HEK293T (cell line): ENCODE data around the gene ALK.

Source experiments
- ARNT ChIP-seq: fragments of 450-650 bp; IDR thresholded peaks from 2 replicates; pipeline ENCODE4 v1.6.1; 2017; ENCODE audit warnings: mild to moderate bottlenecking
- BHLHE40 ChIP-seq: fragments of 450-650 bp; IDR thresholded peaks from 2 replicates; pipeline ENCODE4 v1.6.1; 2016; ENCODE audit warnings: mild to moderate bottlenecking, moderate library complexity, borderline replicate concordance
- CTBP1 ChIP-seq: fragments of 450-650 bp; IDR thresholded peaks from 2 replicates; pipeline ENCODE4 v1.6.1; 2016; ENCODE audit warnings: borderline replicate concordance
- ELF4 ChIP-seq: fragments of 450-650 bp; IDR thresholded peaks from 2 replicates; pipeline ENCODE4 v1.6.1; 2017; ENCODE audit warnings: antibody characterized with exemption
- FOXA1 ChIP-seq: fragments of 450-650 bp; IDR thresholded peaks from 2 replicates; pipeline ENCODE4 v1.6.1; 2016; ENCODE audit warnings: mild to moderate bottlenecking
- FOXK2 ChIP-seq: fragments of 450-650 bp; IDR thresholded peaks from 2 replicates; pipeline ENCODE4 v1.6.1; 2016; ENCODE audit warnings: mild to moderate bottlenecking
- FOXM1 ChIP-seq: fragments of 450-650 bp; IDR thresholded peaks from 2 replicates; pipeline ENCODE4 v1.6.1; 2017; ENCODE audit warnings: mild to moderate bottlenecking, borderline replicate concordance
- NFRKB ChIP-seq: fragments of 450-650 bp; IDR thresholded peaks from 2 replicates; pipeline ENCODE4 v1.6.1; 2016; ENCODE audit warnings: mild to moderate bottlenecking, moderate library complexity
- PKNOX1 ChIP-seq: fragments of 450-650 bp; IDR thresholded peaks from 2 replicates; pipeline ENCODE4 v1.6.1; 2016
- SP1 ChIP-seq: fragments of 450-650 bp; IDR thresholded peaks from 2 replicates; pipeline ENCODE4 v1.6.1; 2017
- SUZ12 ChIP-seq: fragments of 450-650 bp; IDR thresholded peaks from 2 replicates; pipeline ENCODE4 v1.6.1; 2016; ENCODE audit warnings: mild to moderate bottlenecking
- ZNF384 ChIP-seq: fragments of 450-650 bp; IDR thresholded peaks from 2 replicates; pipeline ENCODE4 v1.6.1; 2016

- TF ChIP-seq ELF4 (no peak), SUZ12 (no peak), PKNOX1 (no peak), SP1 (no peak), ARNT (no peak), FOXA1 (no peak), FOXM1 (no peak), BHLHE40 (no peak), CTBP1 (no peak), FOXK2 (no peak), ZNF384 (no peak), NFRKB (no peak)
These were observed 76.6 kb downstream of the ALK start for GRCh38 chr2:29844713-29845326.
